Aorta (tissue), 5 donors: Measurements from ENCODE around the gene GAD1. TPM values are rescaled to one million over a fixed set of nuclear protein-coding genes. Genes with fewer than 3 reads are reported as not detected.

Experiments
- ATAC-seq: fragments of 200-7000 bp; cut with Tn5 transposase; one replicate; pipeline ENCODE4 v1.9.1; 2022; ENCODE audit warnings: moderate library complexity; ENCODE audit not compliant: low FRiP score
- DNase-seq, 2 donors: peaks; one replicate each; pipeline ENCODE4 v3.0.0-alpha.2; 2020
- H3K27ac ChIP-seq, 2 donors: one replicate each; pipeline ENCODE4 v1.5.1; 2013; ENCODE audit warnings: low read length in 2 of 2, mild to moderate bottlenecking in 2 of 2, moderate library complexity in 2 of 2, control low read depth in 1 of 2, inconsistent platforms in 1 of 2, low read depth in 1 of 2
- H3K27me3 ChIP-seq, 2 donors: one replicate each; pipeline ENCODE4 v1.6.1; 2013; ENCODE audit warnings: control low read depth in 1 of 2, low read length in 1 of 2, mild to moderate bottlenecking in 1 of 2, moderate library complexity in 1 of 2; ENCODE audit not compliant: insufficient read depth in 2 of 2, control insufficient read depth in 1 of 2
- H3K36me3 ChIP-seq, 2 donors: one replicate each; pipeline ENCODE4 v1.6.1; 2013; ENCODE audit warnings: control low read depth in 1 of 2, low read length in 1 of 2, mild to moderate bottlenecking in 1 of 2; ENCODE audit not compliant: insufficient read depth in 2 of 2, control insufficient read depth in 1 of 2
- H3K4me1 ChIP-seq, 2 donors: one replicate each; pipeline ENCODE4 v1.6.1; 2013; ENCODE audit warnings: low read length in 2 of 2, control low read depth in 1 of 2, mild to moderate bottlenecking in 1 of 2, moderate library complexity in 1 of 2; ENCODE audit not compliant: insufficient read depth in 2 of 2, control insufficient read depth in 1 of 2
- H3K4me3 ChIP-seq, 2 donors: one replicate each; pipeline ENCODE4 v1.5.1; 2013; ENCODE audit warnings: low read length in 2 of 2, control low read depth in 1 of 2, mild to moderate bottlenecking in 1 of 2
- H3K9me3 ChIP-seq: one replicate; pipeline ENCODE4 v1.6.1; 2013; ENCODE audit warnings: mild to moderate bottlenecking, low read length; ENCODE audit not compliant: control insufficient read depth
- WGBS, 2 donors: extraction: QIAGEN DNeasy Blood & Tissue Kit; methylation state at CpG; one replicate each; pipeline ENCODE4 v1.1.7; 2013; 5-methylcytosine and 5-hydroxymethylcytosine counted together
- intact Hi-C, 2 donors: fragments of 100-400 bp; cut with DNase I; formaldehyde crosslinking; loops; one replicate each; pipeline versions ENCODE4 v1.14.2 to v1.15.0; 2022
- polyA plus RNA-seq, 2 donors: library from polyadenylated mRNA; stranded (reverse); fragments of 200-250 nt; gene quantifications; one replicate each; pipeline ENCODE4 v1.2.3, GENCODE V29; 2013
- total RNA-seq, 2 donors: library from RNA; stranded (reverse); fragmentation: NEBNext Ultra II Directional; extraction: Animal tissue kit (Norgen Biotek cat#: 25700); gene quantifications; one replicate each; pipeline ENCODE4 v1.2.1, GENCODE V29; 2021
- donor health status: healthy with polysubstance abuse.
- donor health status: Bipolar disorder and iron deficiency.
- donor health status: DM: no; HTN: no; CAD: no.
- donor health status: DM: no; HTN: no; CAD: no.
- donor health status: DM: yes; HTN: yes; CAD: no.

The GAD1 gene
- total and polyA plus RNA-seq, 4 donors = 1.6 to 7.8 (median 4.4) TPM

- intact Hi-C loops = no loop called here
- no peak for ATAC-seq
Measured at GRCh38 chr2:170782673-170783072, 34.0 kb upstream of the GAD1 start.

GRCh38 chr2:170783549-170783948, 33.1 kb upstream of the GAD1 start:
- DNase-seq = no peak
- ATAC-seq = no peak
- H3K27ac ChIP-seq = no peak overlapping the region
- intact Hi-C loops = no loop called here
- no peaks in the 10 kb centered on the region for H3K27me3 ChIP-seq
- H3K4me3 ChIP-seq = no peak overlapping the region
- H3K36me3 ChIP-seq = no peaks in the 10 kb centered on the region
- H3K9me3 ChIP-seq = no peaks in the 10 kb centered on the region
- 85 to 99% methylated on average over 1 of the region's 1 CpG for WGBS, 2 donors
- H3K4me1 ChIP-seq = no peaks in the 10 kb centered on the region

More at GRCh38 chr2:170782673-170783072, 34.0 kb upstream of the GAD1 start:
- H3K4me3 ChIP-seq = no peak overlapping the region
- WGBS, 2 donors = 79 to 87% methylated on average over 2 of the region's 2 CpGs
- H3K4me1 ChIP-seq = no peaks in the 10 kb centered on the region
- H3K36me3 ChIP-seq = no peaks in the 10 kb centered on the region
- H3K27me3 ChIP-seq = no peaks in the 10 kb centered on the region
- no peak for DNase-seq
- H3K27ac ChIP-seq = no peak overlapping the region
- H3K9me3 ChIP-seq = no peaks in the 10 kb centered on the region

- intact Hi-C loops = no loop called here
- Histone ChIP-seq H3K4me3 (no peak overlapping the region), H3K27ac (no peak overlapping the region), H3K36me3 (no peaks in the 10 kb centered on the region), H3K9me3 (no peaks in the 10 kb centered on the region), H3K4me1 (no peaks in the 10 kb centered on the region), H3K27me3 (no peaks in the 10 kb centered on the region)
- DNase-seq (no peak), ATAC-seq (no peak)
Measured at GRCh38 chr2:170798996-170799395, 17.7 kb upstream of the GAD1 start.

- WGBS, 2 donors = 95 to 97% methylated on average over 2 of the region's 2 CpGs
- Histone ChIP-seq H3K27me3 (no peaks in the 10 kb centered on the region), H3K4me1 (no peaks in the 10 kb centered on the region), H3K36me3 (no peaks in the 10 kb centered on the region), H3K4me3 (no peak overlapping the region), H3K27ac (no peak overlapping the region), H3K9me3 (no peaks in the 10 kb centered on the region)
- DNase-seq (no peak), ATAC-seq (no peak)
- intact Hi-C loops = no loop called here
Measured at GRCh38 chr2:170806548-170806947, 10.1 kb upstream of the GAD1 start.

- Histone ChIP-seq H3K27ac (no peak overlapping the region), H3K27me3 (no peaks in the 10 kb centered on the region), H3K4me1 (no peaks in the 10 kb centered on the region), H3K4me3 (no peak overlapping the region), H3K36me3 (no peaks in the 10 kb centered on the region), H3K9me3 (no peaks in the 10 kb centered on the region)
- ATAC-seq (peak; percentile 72), DNase-seq (no peak)
- intact Hi-C loops = loop anchor here (2.0 to 10.0 kb wide), 5 partner anchors 41 to 442 kb away; partner anchors contain the start of gene ERICH2 (in 1 of the 2)
- WGBS, 2 donors = 7 to 35% methylated on average over 14 of the region's 14 CpGs
Measured at GRCh38 chr2:170812710-170813600, 3.7 kb upstream of the GAD1 start.

GRCh38 chr2:170813611-170814532, 2.8 kb upstream of the GAD1 start:
- no peak overlapping the region for H3K4me3 ChIP-seq
- ATAC-seq = no peak
- no peaks in the 10 kb centered on the region for H3K4me1 ChIP-seq
- WGBS, 2 donors = 9 to 41% methylated on average over 41 of the region's 41 CpGs
- H3K9me3 ChIP-seq = no peaks in the 10 kb centered on the region
- H3K27me3 ChIP-seq = no peaks in the 10 kb centered on the region
- intact Hi-C loops = loop anchor here (2.0 to 10.0 kb wide), 6 partner anchors 42 to 443 kb away; partner anchors contain the start of gene ERICH2 (in 1 of the 2)
- H3K27ac ChIP-seq = no peak overlapping the region
- H3K36me3 ChIP-seq = no peaks in the 10 kb centered on the region
- peak in 1 of 2 donors; percentile 77 for DNase-seq

- Histone ChIP-seq H3K27ac (no peak overlapping the region), H3K27me3 (no peaks in the 10 kb centered on the region), H3K4me3 (no peak overlapping the region), H3K36me3 (no peaks in the 10 kb centered on the region), H3K4me1 (no peaks in the 10 kb centered on the region), H3K9me3 (no peaks in the 10 kb centered on the region)
- 17 to 69% methylated on average over 31 of the region's 31 CpGs for WGBS, 2 donors
- intact Hi-C loops = loop anchor here (2.0 to 10.0 kb wide), 7 partner anchors 42 to 447 kb away; partner anchors contain the start of genes ERICH2 (in 1 of the 2) and SP5 (in 1 of the 2)
- no peak for DNase-seq
- no peak for ATAC-seq
Measured at GRCh38 chr2:170814533-170815230, 2.0 kb upstream of the GAD1 start.

- H3K4me1 ChIP-seq = no peaks in the 10 kb centered on the region
- WGBS, 2 donors = 7 to 28% methylated on average over 19 of the region's 19 CpGs
- H3K9me3 ChIP-seq = no peaks in the 10 kb centered on the region
- no peaks in the 10 kb centered on the region for H3K36me3 ChIP-seq
- DNase-seq = no peak
- no peak for ATAC-seq
- no peaks in the 10 kb centered on the region for H3K27me3 ChIP-seq
- no peak overlapping the region for H3K4me3 ChIP-seq
- H3K27ac ChIP-seq = no peak overlapping the region
- intact Hi-C loops = loop anchor here (2.0 to 10.0 kb wide), 4 partner anchors 98 to 448 kb away; partner anchors contain the start of gene SP5 (in 1 of the 2)
Measured at GRCh38 chr2:170815311-170815710, 1.4 kb upstream of the GAD1 start.
